ENCODE data around the gene SBF1.
"Not testable (repeated sequence)": the region's sequence is repeated elsewhere in the genome, so short reads cannot be mapped to it uniquely, and the experiment has no call there.

SBF1 gene

GRCh38 chr22:50443801-50444625 lies 30.8 kb downstream of the SBF1 start:
- no peak for DNase-seq

- DNase-seq, result no peak
These were observed 31.6 kb downstream of the SBF1 start for GRCh38 chr22:50443197-50443596.

- DNase-seq, result no peak
These were observed 33.3 kb downstream of the SBF1 start for GRCh38 chr22:50441428-50441993.

- no peak for DNase-seq
These were observed 34.1 kb downstream of the SBF1 start for GRCh38 chr22:50440544-50441249.

- DNase-seq, result no peak
These were observed 34.9 kb downstream of the SBF1 start for GRCh38 chr22:50439871-50440331.

- no peak for DNase-seq
These were observed 35.4 kb downstream of the SBF1 start for GRCh38 chr22:50439314-50439870.

GRCh38 chr22:50438305-50439275 lies 36.2 kb downstream of the SBF1 start:
- no peak for DNase-seq

GRCh38 chr22:50437511-50438304 lies 37.1 kb downstream of the SBF1 start:
- DNase-seq, result no peak

- no peak for DNase-seq
These were observed 37.9 kb downstream of the SBF1 start for GRCh38 chr22:50436841-50437341.

- DNase-seq, result no peak
These were observed 38.6 kb downstream of the SBF1 start for GRCh38 chr22:50436015-50436830.

GRCh38 chr22:50435291-50436014 lies 39.4 kb downstream of the SBF1 start:
- no peak for DNase-seq

GRCh38 chr22:50434849-50435248 lies 40.0 kb downstream of the SBF1 start:
- no peak for DNase-seq

- DNase-seq, result not testable (repeated sequence)
These were observed 41.8 kb downstream of the SBF1 start for GRCh38 chr22:50432877-50433510.

GRCh38 chr22:50432131-50432876 lies 42.5 kb downstream of the SBF1 start:
- no peak for DNase-seq

- no peak for DNase-seq
These were observed 49.5 kb downstream of the SBF1 start for GRCh38 chr22:50425179-50425916.

- DNase-seq, result no peak
These were observed 50.9 kb downstream of the SBF1 start for GRCh38 chr22:50423956-50424355.

Data from DMS53 (cell line).